Transverse colon (tissue), 4 donors: ENCODE data around the gene MINDY1. TPM values are rescaled to one million over a fixed set of nuclear protein-coding genes. Genes with fewer than 3 reads are reported as not detected.

Source experiments
- DNase-seq: peaks from one replicate; pipeline ENCODE4 v3.0.0-alpha.2; 2019
- H3K27ac ChIP-seq, 4 donors: fragments of 200-600 bp; sonication (generic); 2 replicates each; pipeline ENCODE4 v1.5.1; 2016 to 2018; ENCODE audit warnings: inconsistent platforms in 4 of 4
- H3K27me3 ChIP-seq: fragments of 200-600 bp; sonication (generic); 2 replicates; pipeline ENCODE4 v1.5.1; 2017; ENCODE audit warnings: inconsistent platforms
- H3K36me3 ChIP-seq, 4 donors: fragments of 200-600 bp; sonication (generic); 2 replicates each; pipeline ENCODE4 v1.5.1; 2017 to 2019; ENCODE audit warnings: inconsistent platforms in 4 of 4
- H3K4me1 ChIP-seq, 4 donors: fragments of 200-600 bp; sonication (generic); 2 replicates each; pipeline ENCODE4 v1.5.1; 2017 to 2020; ENCODE audit warnings: inconsistent platforms in 4 of 4
- H3K4me3 ChIP-seq, 4 donors: fragments of 200-600 bp; sonication (generic); 1 replicate in 1 of 4; 2 replicates in 3 of 4; pipeline versions ENCODE4 v1.5.1 to v1.6.1; 2017 to 2019; ENCODE audit warnings: inconsistent platforms in 4 of 4
- H3K9me3 ChIP-seq, 2 donors: fragments of 200-600 bp; sonication (generic); 2 replicates each; pipeline ENCODE4 v1.5.1; 2017 to 2019; ENCODE audit warnings: inconsistent platforms in 2 of 2
- CTCF ChIP-seq, 5 experiments: fragments of 200-600 bp in 3 of 5; fragments of 450-650 bp in 2 of 5; sonication (generic) in 3 of 5; IDR thresholded peaks; 1 replicate in 2 of 5; 2 replicates in 3 of 5; pipeline ENCODE4 v1.5.1; 2016 to 2017; ENCODE audit warnings: antibody characterized with exemption in 5 of 5, inconsistent platforms in 3 of 5, mild to moderate bottlenecking in 2 of 5, moderate library complexity in 1 of 5
- EP300 ChIP-seq: sonication (generic); formaldehyde crosslinking; IDR thresholded peaks from one replicate; pipeline ENCODE4 v1.6.1; 2017; ENCODE audit warnings: antibody characterized with exemption, low read depth
- POLR2A ChIP-seq: fragments of 450-650 bp; IDR thresholded peaks from one replicate; pipeline ENCODE4 v1.6.1; 2016; ENCODE audit warnings: antibody characterized with exemption, mild to moderate bottlenecking, moderate library complexity
- POLR2AphosphoS5 ChIP-seq, 3 donors: sonication (generic); formaldehyde crosslinking; IDR thresholded peaks; one replicate each; pipeline ENCODE4 v1.6.1; 2016; ENCODE audit warnings: antibody characterized with exemption in 3 of 3
- WGBS, 2 donors: methylation state at CpG; one replicate each; pipeline ENCODE4 v1.1.5; 2018; ENCODE audit warnings: low coverage in 1 of 2; 5-methylcytosine and 5-hydroxymethylcytosine counted together
- in situ Hi-C, 4 donors: fragments of 200-750 bp; cut with MboI; loops; one replicate each; pipeline versions ENCODE4 v1.15.0 to v1.15.1; 2017; ENCODE audit warnings: low sequenced_read_pairs in 3 of 4, low pct_ligation_motif_present in 1 of 4, low pct_unique_long_range_greater_than_20kb in 1 of 4
- intact Hi-C: fragments of 100-400 bp; cut with DNase I; formaldehyde crosslinking; loops from one replicate; pipeline ENCODE4 v1.15.1; 2023; ENCODE audit warnings: low total_unique reads
- total RNA-seq, 4 donors: library from RNA; depleted of rRNA; stranded (reverse); fragments of >200 nt; gene quantifications; one replicate each; pipeline ENCODE4 v1.1.0, GENCODE V29; 2016

Gene MINDY1
- total RNA-seq, 4 donors from 2014 or later: 27.7 to 66.2 (median 54.8) TPM

GRCh38 chr1:150992626-150993025 lies 14.1 kb downstream of the MINDY1 start:
- Histone ChIP-seq H3K4me3 (no peak overlapping the region), H3K27me3 (no peaks in the 10 kb centered on the region), H3K36me3 (peaks cover 0 to 6% (median 0%) of the 10 kb centered on the region in 4 donors), H3K9me3 (no peaks in the 10 kb centered on the region), H3K27ac (no peak overlapping the region), H3K4me1 (peaks cover 0 to 7% (median 0%) of the 10 kb centered on the region in 4 donors)
- TF ChIP-seq EP300: no peak
- TF ChIP-seq CTCF (IDR thresholded peaks at IDR 0.05): no peak
- no peak for TF ChIP-seq POLR2AphosphoS5 (IDR thresholded peaks at IDR 0.05)
- no peak for TF ChIP-seq POLR2A
- intact Hi-C loops: no loop called here
- DNase-seq: no peak
- WGBS, 2 donors: 69 to 72% methylated on average over 4 of the region's 4 CpGs
- in situ Hi-C loops: loop anchor here in 1 of 4 donors (10.0 kb wide), 1 partner anchor 168 kb away; no protein-coding TSS in a partner anchor

GRCh38 chr1:150987924-150988323 lies 18.8 kb downstream of the MINDY1 start:
- Histone ChIP-seq H3K27me3 (no peaks in the 10 kb centered on the region), H3K4me1 (no peaks in the 10 kb centered on the region), H3K9me3 (no peaks in the 10 kb centered on the region), H3K27ac (no peak overlapping the region), H3K36me3 (no peaks in the 10 kb centered on the region), H3K4me3 (no peak overlapping the region)
- 89 to 93% methylated on average over 3 to 7 of the region's 7 CpGs for WGBS, 2 donors
- intact Hi-C loops (no loop called here), in situ Hi-C loops (no loop called here)
- DNase-seq: no peak
- TF ChIP-seq POLR2AphosphoS5 (IDR thresholded peaks at IDR 0.05): no peak
- no peak for TF ChIP-seq CTCF (IDR thresholded peaks at IDR 0.05)
- TF ChIP-seq EP300: no peak
- TF ChIP-seq POLR2A: no peak

DNA sequence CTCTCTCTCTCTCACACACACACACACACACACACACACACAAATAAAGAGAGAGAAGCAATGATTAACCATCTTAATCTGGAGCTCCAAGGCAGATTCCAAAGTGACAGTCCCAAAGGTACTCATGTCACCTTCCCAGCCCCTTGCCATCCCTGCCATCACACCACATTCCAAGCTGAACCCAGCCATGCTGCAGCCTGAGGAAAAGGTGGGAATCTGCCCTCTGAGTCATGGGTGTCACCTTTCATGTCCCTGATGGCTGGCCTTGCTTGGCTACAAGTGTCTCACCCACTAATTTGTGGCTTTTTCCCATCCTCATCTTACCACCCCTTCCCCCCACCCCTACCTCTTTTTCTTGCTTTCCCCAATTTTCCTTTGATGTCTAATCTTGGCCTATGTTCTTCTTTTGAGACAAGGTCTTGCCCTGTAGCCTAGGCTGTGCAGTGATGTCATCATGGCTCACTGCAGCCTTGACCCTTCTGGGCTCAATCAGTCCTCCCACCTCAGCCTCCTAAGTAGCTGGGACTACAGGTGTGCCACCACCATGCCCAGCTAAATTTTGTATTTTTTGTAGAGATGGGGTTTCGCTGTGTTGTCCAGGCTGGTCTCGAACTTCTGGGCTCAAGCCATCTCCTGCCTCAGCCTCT lies 21.4 kb downstream of the MINDY1 start:
- Histone ChIP-seq H3K27me3 (no peaks in the 10 kb centered on the region), H3K36me3 (no peaks in the 10 kb centered on the region), H3K27ac (no peak overlapping the region), H3K9me3 (no peaks in the 10 kb centered on the region), H3K4me1 (peaks cover 0 to 17% (median 15%) of the 10 kb centered on the region in 4 donors), H3K4me3 (no peak overlapping the region)
- WGBS, 2 donors: 92% methylated on average over 2 of the region's 2 CpGs; no CpG with 5 or more reads in 1 of the 2 donors
- intact Hi-C loops (no loop called here), in situ Hi-C loops (no loop called here)
- TF ChIP-seq EP300: no peak
- no peak for TF ChIP-seq POLR2AphosphoS5 (IDR thresholded peaks at IDR 0.05)
- no peak for TF ChIP-seq POLR2A
- no peak for TF ChIP-seq CTCF (IDR thresholded peaks at IDR 0.05)
- DNase-seq: no peak

DNA sequence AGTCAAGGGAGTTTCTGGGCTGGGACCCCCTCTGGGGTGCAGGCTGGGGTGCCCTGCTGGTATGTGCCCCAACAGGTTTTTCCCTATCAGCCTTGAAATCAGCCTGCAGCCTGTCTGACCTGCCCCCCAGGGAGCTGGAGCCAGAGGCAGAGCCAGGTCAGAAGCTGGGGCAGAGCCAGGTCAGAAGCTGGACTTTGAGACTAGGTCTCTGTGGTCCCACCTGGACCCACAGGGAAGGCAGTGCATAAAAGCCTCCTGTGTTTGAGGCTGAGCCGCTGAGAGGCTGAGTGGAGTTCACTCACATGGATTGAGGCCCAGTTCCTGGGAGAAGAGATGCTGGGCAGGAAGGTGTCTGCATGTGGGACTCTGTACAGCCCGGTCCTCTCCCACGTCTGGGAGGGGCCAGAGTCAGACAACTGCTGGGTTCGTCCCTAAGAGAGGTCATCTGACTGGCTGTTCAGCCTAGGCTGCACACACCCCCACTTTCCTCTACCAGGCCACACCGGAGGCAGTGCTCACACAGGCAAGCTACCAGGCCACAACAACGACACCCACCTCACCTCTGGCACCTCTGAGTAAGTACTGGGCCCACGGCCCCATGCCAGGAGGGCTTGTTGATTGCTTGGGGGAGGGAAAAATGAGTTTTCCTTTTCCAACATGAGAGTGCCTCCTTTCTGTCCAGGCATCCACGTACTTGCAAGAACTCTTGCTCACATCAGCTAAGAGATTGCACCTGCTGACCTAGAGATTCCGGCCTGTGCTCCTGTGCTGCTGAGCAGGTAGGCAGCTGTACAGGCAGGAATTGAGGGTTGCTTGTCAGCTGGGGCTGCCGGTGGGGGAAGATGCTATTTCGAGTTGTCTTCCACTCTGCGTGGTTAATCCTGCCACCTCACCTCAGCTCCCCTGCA lies 24.6 kb downstream of the MINDY1 start, which contains the start of gene ANXA9:
Gene ANXA9, plus strand, starts transcription at position 488 of the 908 bp plus-strand sequence. CDS start 814 bp downstream, outside the sequence.
- peak within 1 kb of the TSS in 1 of 4 donors; percentile 42 for H3K27ac ChIP-seq
- no peak for TF ChIP-seq POLR2A
- TF ChIP-seq POLR2AphosphoS5 (IDR thresholded peaks at IDR 0.05): no peak
- TF ChIP-seq CTCF (IDR thresholded peaks at IDR 0.05): no peak
- TF ChIP-seq EP300: no peak
- H3K9me3 ChIP-seq: no peaks in the 10 kb centered on the region
- DNase-seq: peak; percentile 55
- no peaks in the 10 kb centered on the region for H3K36me3 ChIP-seq
- no peaks in the 10 kb centered on the region for H3K27me3 ChIP-seq
- WGBS, 2 donors: 53% methylated on average over 12 of the region's 12 CpGs; no CpG with 5 or more reads in 1 of the 2 donors
- in situ Hi-C loops: no loop called here
- H3K4me3 ChIP-seq: no peak within 1 kb of the TSS
- intact Hi-C loops: no loop called here
- H3K4me1 ChIP-seq: peaks cover 11 to 38% (median 32%) of the 10 kb centered on the region in 4 donors
